DMS53 (cell line): ENCODE data around the gene TGFA.

Experiments used
- DNase-seq: peaks from one replicate; lab custom pipeline; 2025; lab: John Stamatoyannopoulos, UW

Gene TGFA

GRCh38 chr2:70553584-70554337, at the start of gene TGFA:
TGFA (minus strand) TSS chr2:70553826; CDS start chr2:70553767, 59 bp downstream.
- peak; percentile 95 for DNase-seq

- peak; percentile 13 for DNase-seq
Measured at GRCh38 chr2:70603066-70603465, 49.4 kb upstream of the TGFA start.

GRCh38 chr2:70598197-70598596, 44.6 kb upstream of the TGFA start:
- DNase-seq, result no peak

- DNase-seq, result peak; percentile 54
Measured at GRCh38 chr2:70596739-70597138, 43.1 kb upstream of the TGFA start.

- peak; percentile 71 for DNase-seq
Measured at GRCh38 chr2:70596293-70596692, 42.7 kb upstream of the TGFA start.

- no peak for DNase-seq
Measured at GRCh38 chr2:70583091-70583490, 29.5 kb upstream of the TGFA start.

- DNase-seq, result peak; percentile 54
Measured at GRCh38 chr2:70580352-70580751, 26.7 kb upstream of the TGFA start.

- no peak for DNase-seq
Measured at GRCh38 chr2:70574618-70575017, 21.0 kb upstream of the TGFA start.

GRCh38 chr2:70574109-70574508, 20.5 kb upstream of the TGFA start:
- no peak for DNase-seq

GRCh38 chr2:70570041-70570661, 16.5 kb upstream of the TGFA start:
- DNase-seq, result peak; percentile 25

- DNase-seq, result no peak
Measured at GRCh38 chr2:70569559-70569958, 15.9 kb upstream of the TGFA start.

GRCh38 chr2:70566906-70567305, 13.3 kb upstream of the TGFA start:
- DNase-seq, result no peak

GRCh38 chr2:70566464-70566863, 12.8 kb upstream of the TGFA start:
- no peak for DNase-seq

GRCh38 chr2:70565039-70565731, 11.6 kb upstream of the TGFA start:
- no peak for DNase-seq

GRCh38 chr2:70561893-70562292, 8.3 kb upstream of the TGFA start:
- no peak for DNase-seq

GRCh38 chr2:70560442-70560841, 6.8 kb upstream of the TGFA start:
- no peak for DNase-seq

- no peak for DNase-seq
Measured at GRCh38 chr2:70560040-70560439, 6.4 kb upstream of the TGFA start.

GRCh38 chr2:70558195-70558808, 4.7 kb upstream of the TGFA start:
- peak; percentile 23 for DNase-seq

- peak; percentile 88 for DNase-seq
Measured at GRCh38 chr2:70557171-70557838, 3.7 kb upstream of the TGFA start.

- no peak for DNase-seq
Measured at GRCh38 chr2:70556608-70557007, 3.0 kb upstream of the TGFA start.

- DNase-seq, result no peak
Measured at GRCh38 chr2:70554338-70554892, 789 bp upstream of the TGFA start.

GRCh38 chr2:70553334-70553583, 367 bp downstream of the TGFA start:
- peak; percentile 87 for DNase-seq
